Measurements from ENCODE around the gene LRRC3.

LRRC3 gene

DNA sequence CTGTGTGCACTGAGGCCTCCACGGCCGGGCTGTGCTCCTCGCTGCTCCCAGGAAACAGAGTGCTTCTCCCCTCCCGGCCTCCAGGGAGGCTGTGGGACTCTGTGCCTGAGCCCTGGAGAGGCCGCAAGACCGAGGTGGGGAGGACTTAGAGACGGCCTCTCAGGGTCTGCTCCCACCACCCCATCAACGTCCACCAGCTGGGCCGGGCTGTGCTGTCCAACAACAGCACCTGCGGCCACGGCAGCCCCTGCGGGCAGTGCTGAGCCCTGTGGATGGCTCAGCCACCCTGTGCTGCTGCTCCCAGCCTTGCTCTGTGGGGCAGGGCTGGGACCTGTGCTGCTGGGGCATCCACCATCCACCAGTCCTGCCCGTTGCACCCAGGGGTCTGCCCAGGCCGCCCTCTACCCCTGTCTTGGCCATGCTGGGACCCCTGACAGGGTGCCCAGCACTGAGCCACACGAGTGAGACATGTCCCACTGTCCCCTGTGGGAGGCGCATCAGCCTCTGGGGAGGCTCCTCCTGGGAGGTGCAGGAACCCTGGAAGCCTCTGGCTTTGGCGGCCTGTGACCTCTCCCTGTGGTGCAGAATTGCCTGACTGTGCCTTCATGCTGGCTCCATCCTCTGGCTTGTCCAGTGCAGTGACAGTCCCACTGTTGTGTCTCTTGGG lies 31.2 kb upstream of the LRRC3 start:
- no peak for DNase-seq (ENCODE audit: low read depth in 1 of 2, low spot score in 1 of 2)

DNA sequence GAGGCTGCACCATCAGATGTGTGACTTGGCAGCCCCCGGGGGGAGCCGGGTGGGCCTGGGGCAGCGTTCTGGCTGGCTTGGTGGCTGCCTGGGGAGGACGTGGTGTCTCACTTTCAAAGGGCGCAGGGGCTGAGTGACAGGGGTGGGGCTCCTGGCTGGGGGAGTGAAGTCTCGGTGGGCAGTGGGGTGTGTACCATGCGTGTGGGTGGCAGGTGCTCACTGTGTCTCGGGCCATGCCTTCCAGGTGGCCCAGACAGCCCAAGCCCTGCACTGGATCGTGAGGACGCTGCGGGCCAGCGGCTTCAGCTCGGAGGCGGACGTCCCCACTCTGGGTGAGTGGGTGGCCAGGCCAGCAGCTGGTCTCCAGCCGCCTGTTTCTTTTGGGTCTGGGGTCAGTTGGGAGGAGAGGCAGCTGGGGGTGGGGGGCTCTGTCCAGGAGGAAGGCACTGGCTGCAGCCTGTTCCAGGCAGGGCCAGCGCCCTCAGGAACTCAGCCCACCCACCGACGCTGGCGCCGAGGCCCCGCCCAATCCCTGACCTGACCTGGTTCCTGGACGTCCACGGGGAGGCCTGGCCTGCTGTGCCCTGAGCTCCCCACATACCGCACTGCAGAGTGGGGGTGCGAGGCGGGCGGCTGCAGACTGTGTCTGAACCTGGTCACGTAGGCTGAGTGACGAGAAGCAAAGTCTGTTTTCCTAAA lies 30.6 kb upstream of the LRRC3 start:
- no peak for DNase-seq (ENCODE audit: low read depth in 1 of 2, low spot score in 1 of 2)

DNA sequence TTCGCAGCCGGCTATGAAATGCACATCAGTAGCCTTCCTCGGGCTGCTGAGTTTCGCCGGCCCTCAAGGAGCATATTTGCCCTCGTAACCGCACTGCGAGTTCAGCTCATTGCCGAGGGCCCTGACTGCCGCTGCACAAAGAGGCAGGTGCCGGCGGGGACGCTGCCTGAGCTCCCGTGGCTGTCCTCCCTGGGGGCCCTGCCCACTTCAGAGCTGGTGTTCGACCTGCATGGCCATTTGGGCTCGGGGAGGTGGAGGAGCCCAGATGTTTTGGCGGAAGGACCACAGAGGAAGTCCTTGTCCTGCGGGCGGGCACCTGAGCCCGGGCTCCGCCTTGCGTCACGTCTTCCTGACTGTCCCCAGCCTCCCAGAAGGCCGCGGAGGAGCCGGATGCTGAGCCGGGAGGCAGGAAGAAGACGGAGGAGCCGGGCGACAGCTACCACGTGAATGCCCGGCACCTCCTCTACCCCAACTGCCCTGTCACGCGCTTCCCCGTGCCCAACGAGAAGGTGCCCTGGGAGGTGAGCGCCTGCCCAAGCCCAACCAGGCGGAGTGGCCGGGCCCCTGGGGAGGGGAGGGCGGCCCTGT lies 29.9 kb upstream of the LRRC3 start:
- DNase-seq (ENCODE audit: low read depth in 1 of 2, low spot score in 1 of 2), result no peak

DNA sequence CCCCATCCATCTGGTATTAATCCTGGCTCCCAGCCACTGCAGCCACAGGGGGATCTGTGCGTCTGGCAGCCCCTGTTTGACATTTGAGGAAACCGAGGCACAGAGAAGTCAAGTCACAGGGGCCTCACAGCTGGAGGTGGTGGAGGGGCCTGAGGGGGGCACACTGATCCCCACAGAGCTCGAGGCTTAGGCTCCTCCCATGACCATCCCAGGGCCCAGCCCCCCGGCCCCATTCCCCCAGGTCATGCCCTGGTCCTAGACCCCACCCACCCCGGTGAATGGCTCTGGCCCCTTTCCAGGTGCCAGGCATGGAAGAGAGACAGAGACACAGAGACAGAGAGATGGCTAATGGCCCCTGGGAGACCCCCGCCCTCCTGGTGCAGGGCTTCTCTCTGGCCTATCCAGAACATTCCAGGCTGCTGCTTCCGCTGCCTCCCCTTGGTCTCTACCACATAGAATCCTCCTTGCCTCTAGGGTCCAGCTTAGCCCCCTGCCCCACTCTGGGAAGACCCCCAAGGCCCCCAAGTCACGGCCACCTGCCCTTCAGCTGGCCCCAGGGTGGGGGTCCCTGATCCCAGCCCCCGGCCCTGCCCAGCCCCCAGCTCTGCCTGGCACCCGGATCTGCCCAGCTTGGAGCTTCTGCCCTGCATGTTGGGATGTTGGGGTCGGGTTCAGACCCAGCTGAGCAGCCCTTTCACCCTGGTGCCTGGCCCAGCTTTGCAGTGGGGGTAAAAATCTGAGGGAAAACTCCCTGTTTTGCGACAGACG lies 29.2 kb upstream of the LRRC3 start:
- no peak for DNase-seq (ENCODE audit: low read depth in 1 of 2, low spot score in 1 of 2)

DNA sequence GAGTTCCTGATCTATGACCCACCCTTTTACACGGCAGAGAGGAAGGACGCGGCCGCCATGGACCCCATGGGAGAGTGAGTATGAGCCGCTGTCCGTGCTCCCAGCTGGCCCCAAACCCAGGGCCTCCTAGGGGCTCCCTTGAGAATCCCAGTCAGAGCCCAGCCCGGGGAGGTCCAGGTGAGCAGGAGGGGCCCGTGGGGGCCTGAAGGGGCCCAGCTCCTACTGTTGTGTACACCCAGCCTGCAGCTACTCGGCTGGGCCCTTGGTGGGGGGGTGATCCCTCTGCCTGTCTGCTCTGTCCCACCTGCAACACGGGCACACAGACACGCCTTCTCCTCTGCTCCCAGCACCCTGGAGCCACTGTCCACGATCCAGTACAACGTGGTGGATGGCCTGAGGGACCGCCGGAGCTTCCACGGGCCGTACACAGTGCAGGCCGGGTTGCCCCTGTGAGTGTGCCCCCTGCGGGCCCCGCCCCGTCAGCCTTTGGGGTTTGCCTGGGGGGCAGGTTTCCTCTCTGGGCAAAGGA lies 28.6 kb upstream of the LRRC3 start:
- no peak for DNase-seq (ENCODE audit: low read depth in 1 of 2, low spot score in 1 of 2)

DNA sequence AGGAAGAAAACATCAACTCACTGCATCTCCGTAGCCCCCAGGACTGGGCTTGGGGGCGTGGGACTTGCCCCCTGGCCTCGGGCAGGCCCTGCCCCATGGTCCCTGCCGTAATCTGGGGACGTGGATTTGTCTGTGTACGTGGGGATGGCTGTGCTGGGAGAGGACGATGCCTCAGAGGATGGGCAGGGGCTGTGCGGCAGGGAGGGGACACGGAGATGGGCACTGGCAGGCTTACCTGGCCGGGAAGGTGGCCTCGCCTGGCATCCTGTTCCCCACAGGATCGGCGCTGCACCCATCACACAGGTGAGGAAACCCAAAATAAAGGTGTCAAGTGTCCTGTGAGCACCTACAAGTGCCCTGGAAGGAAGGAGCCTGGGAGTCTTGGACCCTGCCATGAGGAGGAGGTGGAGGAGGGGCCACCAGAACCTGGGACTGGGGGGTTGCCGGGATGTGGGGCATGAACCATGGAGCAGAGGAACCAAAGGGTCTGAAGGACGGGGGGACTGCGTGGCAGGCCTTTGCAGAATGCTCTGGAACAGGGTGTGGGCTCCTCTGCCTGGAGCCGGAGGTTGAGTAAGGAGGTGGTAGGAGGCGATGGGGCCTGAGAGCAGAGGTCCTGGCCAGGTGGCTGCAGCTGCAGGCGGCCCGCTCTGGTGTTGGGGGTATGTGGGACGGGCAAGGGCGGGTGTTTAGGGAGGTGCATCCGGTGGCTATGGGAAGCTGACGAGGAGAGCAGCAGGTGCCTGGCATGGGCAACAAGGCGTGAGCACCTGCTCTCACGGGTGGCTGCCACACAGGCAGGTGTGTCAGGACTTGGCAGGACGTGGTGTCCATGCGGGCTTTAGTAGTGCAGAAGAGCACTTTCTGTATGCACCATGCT lies 27.8 kb upstream of the LRRC3 start:
- DNase-seq (ENCODE audit: low read depth in 1 of 2, low spot score in 1 of 2), result no peak

DNA sequence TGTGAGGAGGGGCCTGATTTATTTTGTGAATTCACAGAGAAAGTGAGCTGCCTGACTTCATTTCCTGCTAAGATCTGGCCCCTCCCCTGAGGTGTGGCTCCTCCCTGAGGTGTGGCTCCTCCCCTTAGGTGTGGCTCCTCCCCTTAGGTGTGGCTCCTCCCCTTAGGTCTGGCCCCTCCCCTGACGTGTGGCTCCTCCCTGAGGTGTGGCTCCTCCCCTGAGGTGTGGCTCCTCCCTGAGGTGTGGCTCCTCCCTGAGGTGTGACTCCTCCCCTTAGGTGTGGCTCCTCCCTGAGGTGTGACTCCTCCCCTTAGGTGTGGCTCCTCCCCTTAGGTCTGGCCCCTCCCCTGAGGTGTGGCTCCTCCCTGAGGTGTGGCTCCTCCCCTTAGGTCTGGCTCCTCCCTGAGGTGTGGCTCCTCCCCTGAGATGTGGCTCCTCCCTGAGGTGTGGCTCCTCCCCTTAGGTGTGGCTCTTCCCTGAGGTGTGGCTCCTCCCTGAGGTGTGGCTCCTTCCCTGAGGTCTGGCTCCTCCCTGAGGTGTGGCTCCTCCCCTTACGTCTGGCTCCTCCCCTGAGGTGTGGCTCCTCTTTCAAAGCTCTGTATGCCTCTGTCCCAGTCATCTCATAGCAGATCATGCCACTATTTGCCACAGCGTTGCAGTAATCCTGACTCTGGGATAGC lies 26.9 kb upstream of the LRRC3 start:
- peak in 1 of 2 donors; percentile 25 for DNase-seq (ENCODE audit: low read depth in 1 of 2, low spot score in 1 of 2)

DNA sequence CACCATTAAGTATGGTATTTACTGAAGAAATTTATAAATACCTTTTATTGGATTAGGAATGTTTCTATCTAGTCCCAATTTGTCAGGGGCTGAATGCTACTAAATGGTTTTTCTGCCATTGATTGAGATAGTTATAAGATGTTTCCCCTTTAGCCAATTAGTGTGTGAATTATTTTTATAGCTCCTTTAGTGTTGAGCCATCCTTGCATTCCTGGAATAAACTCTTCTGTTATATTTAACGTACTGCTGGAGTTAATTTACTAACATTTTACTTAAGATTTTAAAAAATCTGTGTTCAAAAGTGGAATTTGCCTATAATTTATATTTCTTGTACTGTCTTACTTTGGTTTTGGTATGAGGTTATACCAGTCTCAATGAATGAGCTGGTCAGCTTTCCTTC lies 25.4 kb upstream of the LRRC3 start:
- DNase-seq (ENCODE audit: low read depth in 1 of 2, low spot score in 1 of 2), result no peak

DNA sequence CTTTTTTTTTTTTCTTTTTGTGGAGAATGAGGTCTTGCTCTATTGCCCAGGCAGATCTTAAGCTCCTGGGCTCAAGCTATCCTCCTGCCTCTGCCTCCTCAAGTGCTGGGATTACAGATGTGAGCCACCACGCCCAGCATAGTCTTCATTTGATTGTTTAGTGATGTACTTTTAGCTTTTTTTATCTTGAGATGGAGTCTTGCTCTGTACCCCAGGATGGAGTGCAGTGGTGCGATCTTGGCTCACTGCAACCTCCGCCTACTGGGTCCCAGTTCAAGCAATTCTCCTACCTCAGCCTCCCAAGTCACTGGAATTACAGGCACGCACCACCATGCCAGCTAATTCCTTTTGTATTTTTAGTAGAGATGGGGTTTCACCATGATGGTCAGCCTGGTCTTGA lies 24.0 kb upstream of the LRRC3 start:
- DNase-seq (ENCODE audit: low read depth in 1 of 2, low spot score in 1 of 2), result no peak

DNA sequence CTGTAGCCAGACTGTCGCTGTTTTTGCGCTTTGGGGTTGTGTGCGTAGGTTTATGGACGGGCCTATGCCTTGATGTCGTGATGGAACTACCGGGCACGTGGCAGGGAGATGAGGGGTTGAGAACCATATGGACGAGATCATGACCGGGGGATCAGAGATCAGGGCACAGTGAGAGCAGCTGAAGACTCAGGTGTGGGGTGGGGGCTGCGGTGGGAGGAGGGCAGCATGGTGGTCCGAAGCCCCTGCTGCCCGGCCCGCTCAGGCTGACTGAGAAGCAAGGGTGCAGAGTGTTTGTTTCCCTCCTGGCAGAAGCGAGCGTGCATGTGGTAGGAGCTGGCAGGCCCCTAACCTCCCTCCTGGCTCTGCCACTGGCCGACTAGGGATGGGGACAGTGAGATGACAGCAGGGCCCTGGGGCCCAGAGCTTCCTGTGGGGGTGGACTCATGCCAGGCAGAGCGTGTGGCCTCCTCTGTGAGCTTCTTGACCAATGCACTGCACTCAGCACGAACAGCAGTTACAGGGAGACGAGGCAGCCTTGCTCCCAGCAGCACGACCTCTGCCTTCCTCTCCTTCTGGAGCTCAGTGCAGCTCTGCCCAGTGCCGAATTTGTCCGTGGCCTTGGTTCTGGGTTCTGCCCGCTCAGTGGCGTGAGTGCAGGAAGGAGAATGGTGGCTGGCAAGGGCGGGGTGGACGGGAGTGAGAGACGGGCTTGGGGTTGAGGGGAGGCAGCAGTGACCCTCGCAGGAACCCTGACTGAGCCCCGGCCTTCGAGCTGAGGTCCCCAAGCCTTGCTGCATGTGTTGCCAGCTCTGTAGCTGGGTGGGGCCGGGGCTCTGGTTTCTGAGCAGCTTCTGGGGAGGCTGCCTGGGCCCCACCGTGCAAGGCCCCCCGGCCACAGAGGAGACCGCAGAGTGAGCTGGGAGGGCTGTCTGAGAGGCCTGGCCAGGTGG lies 22.2 kb upstream of the LRRC3 start:
- no peak for DNase-seq (ENCODE audit: low read depth in 1 of 2, low spot score in 1 of 2)

DNA sequence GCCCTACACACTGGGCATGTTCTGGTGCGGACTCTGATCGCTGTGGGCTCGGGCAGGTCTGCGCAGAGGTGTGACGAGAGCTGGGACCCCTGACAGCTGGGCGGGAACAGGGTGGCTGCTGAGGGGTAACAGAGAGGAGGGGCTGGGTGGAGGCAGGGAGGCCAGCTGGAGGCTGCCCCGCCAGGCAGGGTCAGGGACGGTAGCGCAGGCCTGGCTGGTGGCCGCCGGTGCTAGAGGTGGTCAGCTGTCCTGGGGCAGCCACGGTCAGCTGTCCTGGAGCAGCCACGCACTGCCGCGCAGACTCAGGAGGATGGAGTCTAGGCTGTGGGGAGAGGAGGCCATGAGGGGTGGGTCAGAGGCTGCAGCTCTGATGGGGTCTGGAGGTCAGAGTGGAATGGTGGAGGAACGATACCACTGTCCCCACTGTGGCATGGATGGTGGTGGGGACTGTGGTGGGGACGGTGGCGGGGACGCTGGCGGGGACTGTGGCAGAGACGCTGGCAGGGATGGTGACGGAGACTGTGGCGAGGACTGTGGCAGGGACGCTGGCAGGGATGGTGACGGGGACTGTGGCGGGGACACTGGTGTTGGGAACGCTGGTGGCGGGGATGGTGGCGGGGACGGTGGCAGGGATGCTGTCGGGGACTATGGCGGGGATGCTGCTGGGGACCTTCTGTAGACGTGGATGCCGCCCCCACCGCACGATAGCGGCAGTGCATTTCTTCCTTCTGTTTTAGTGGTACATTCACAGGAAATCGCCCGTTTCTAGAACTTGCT lies 21.3 kb upstream of the LRRC3 start:
- no peak for DNase-seq (ENCODE audit: low read depth in 1 of 2, low spot score in 1 of 2)

DNA sequence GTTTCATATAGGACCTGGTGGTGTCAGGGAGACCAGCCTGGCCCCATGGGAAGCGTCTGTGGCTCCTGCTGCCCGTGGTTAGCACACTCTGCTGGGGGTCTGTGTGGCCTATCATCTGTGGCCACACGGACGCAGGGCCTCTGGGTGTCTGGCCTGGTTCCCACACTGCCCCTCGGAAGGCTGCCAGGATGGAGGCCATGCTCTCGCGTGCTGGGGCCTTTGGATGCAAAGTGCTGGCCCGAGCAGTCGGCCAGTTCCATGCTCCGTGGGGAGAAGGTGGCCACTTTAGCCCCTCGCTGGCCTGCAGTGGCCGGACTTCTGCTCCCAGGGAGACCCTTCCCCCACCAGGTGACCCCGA lies 20.8 kb upstream of the LRRC3 start:
- no peak for DNase-seq (ENCODE audit: low read depth in 1 of 2, low spot score in 1 of 2)

DNA sequence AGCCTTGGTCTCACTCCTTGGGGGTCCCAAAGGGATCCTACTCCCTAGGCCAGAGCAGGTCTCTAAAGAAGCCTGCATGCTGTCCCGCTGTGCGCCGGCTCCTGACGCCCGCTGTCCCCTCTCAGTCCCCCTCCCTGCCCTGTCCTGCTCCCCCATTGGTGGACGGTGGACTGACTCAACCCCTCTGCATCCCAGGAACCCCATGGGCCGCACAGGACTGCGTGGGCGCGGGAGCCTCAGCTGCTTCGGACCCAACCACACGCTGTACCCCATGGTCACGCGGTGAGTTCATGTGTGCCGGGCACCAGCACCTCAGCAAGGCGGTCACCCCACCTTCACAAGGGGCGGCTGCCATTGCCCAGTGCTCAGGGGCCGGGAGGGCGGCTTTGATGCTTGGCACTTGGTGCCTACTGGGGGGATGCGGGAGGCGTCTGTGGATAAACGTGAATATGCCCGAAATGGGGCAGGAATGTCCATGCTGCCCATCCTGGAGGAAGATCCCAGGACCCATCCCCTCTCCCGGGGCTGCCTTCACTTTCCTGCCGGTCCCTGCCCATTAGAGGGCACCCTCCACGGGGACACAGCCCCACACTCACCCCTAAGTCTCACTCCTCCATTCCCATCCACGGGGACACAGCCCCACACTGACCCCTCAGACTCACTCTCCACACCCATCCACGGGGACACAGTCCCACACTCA lies 20.2 kb upstream of the LRRC3 start:
- no peak for DNase-seq (ENCODE audit: low read depth in 1 of 2, low spot score in 1 of 2)

DNA sequence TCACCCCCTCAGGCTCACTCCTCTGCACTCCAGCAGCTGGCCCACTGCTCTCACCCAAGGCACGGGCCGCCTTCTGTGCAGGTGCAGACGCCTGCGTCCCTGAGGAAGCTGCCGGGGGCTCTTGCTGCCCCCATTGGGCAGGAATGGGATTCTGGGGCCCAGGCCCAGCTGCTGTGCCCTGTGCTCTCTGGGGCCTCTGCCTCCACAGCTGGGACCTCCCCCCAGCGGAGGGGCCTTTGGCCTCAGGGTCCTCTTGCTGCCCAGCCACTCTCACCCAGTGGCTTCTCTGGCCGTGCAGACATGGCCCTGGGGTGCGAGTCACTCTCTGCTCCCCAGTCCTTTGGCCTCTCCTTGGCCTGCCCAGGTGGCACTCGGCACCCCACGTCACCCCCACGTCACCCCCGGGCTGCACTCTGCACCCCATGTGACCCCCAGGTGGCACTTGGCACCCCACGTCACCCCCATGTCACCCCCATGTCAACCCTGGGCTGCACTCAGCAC lies 19.1 kb upstream of the LRRC3 start:
- DNase-seq (ENCODE audit: low read depth in 1 of 2, low spot score in 1 of 2), result no peak

DNA sequence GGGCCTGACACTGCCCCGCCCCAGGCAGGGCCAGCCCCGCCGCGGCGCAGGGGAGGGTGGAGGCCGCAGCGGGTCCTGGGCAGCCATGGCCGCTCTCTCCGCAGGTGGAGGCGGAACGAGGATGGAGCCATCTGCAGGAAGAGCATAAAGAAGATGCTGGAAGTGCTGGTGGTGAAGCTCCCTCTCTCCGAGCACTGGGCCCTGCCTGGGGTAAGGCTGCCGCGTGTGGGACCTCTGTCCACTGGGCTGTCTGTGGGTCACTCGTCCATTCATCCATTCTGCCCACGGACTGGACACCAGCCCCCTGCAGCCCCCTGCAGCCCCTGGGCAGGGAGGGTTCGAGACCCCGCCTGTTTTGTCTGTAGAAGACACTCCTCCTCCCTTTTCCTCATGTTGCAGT lies 18.4 kb upstream of the LRRC3 start:
- DNase-seq (ENCODE audit: low read depth in 1 of 2, low spot score in 1 of 2), result no peak

DNA sequence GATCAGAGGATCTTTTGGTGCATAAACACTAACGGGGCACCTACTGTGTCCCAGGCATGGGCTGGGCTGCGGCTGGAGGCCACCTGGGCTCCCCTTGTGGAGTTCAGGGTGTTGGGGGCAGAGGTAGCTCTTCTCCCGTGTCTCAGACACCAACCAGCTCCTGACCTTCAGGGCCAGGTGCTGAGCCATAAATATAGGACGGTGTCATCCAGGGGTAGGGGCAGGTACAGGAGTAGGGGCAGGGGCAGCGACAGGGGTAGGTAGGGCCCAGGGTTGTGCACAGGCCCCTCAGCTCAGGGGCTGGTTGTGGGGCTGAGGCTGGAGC lies 18.0 kb upstream of the LRRC3 start:
- no peak for DNase-seq (ENCODE audit: low read depth in 1 of 2, low spot score in 1 of 2)

DNA sequence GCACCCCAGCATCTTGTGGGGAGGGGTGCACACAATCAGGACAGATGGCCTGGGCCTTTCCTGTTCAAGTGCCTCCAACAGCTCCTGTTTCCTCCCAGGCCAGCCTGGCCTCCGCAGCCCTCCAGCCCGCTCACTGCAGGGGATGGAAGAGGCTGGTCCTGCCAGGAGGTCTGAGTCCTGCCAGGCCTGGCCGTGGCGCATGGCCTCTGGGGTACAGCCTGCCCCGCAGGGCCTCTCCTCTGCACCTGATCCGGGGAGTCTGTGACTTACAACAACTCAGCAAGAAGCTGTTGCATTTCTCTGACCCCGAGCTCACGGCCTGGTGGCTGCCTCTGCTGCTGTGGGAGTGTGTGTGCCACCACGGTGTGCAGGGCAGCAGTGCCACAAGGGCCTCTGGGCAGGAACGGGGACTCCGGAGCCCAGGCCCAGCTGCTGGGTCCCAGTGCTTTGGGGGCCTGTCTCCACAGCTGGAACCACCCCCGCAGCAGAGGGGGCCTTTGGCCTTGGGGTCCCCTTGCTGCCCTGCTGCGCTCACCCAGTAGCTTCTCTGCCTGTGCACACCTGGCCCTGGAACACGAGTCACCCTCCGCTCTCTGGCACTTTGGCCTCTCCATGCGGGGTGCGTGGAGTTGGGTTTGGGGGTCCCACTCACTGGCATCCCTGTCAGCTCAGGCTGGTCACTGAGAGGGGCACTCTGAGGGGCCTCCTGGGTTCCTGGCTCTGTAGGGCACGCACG lies 17.4 kb upstream of the LRRC3 start:
- DNase-seq (ENCODE audit: low read depth in 1 of 2, low spot score in 1 of 2), result no peak
